ENCODE measurements around the gene SLC9C1.

The SLC9C1 gene

GRCh38 chr3:112117415-112117814, 176.6 kb downstream of the SLC9C1 start:
- Histone ChIP-seq H3K36me3 (ENCODE audit: control insufficient read depth, insufficient read depth, low read length) (no peaks in the 10 kb centered on the region), H3K27me3 (replicated peaks; ENCODE audit: control insufficient read depth, insufficient read depth, low read length, poor library complexity, severe bottlenecking) (no peaks in the 10 kb centered on the region), H3K9me3 (ENCODE audit: control insufficient read depth, low read length) (no peaks in the 10 kb centered on the region), H3K27ac (ENCODE audit: insufficient read depth, low read length, poor library complexity, severe bottlenecking) (no peak overlapping the region), H3K4me1 (ENCODE audit: control insufficient read depth, insufficient read depth, low read length, poor library complexity, severe bottlenecking) (peaks cover 7% of the 10 kb centered on the region), H3K4me3 (ENCODE audit: insufficient read depth, low read depth, low read length, poor library complexity, severe bottlenecking) (no peak overlapping the region)
- DNase-seq: no peak

GRCh38 chr3:112116748-112117186, 177.2 kb downstream of the SLC9C1 start:
- H3K9me3 ChIP-seq (ENCODE audit: control insufficient read depth, low read length): no peaks in the 10 kb centered on the region
- H3K4me1 ChIP-seq (ENCODE audit: control insufficient read depth, insufficient read depth, low read length, poor library complexity, severe bottlenecking): peaks cover 10% of the 10 kb centered on the region
- H3K27ac ChIP-seq (ENCODE audit: insufficient read depth, low read length, poor library complexity, severe bottlenecking): no peak overlapping the region
- no peaks in the 10 kb centered on the region for H3K36me3 ChIP-seq (ENCODE audit: control insufficient read depth, insufficient read depth, low read length)
- no peak overlapping the region for H3K4me3 ChIP-seq (ENCODE audit: insufficient read depth, low read depth, low read length, poor library complexity, severe bottlenecking)
- H3K27me3 ChIP-seq (replicated peaks; ENCODE audit: control insufficient read depth, insufficient read depth, low read length, poor library complexity, severe bottlenecking): no peaks in the 10 kb centered on the region
- DNase-seq: no peak

- Histone ChIP-seq H3K27me3 (replicated peaks; ENCODE audit: control insufficient read depth, insufficient read depth, low read length, poor library complexity, severe bottlenecking) (no peaks in the 10 kb centered on the region), H3K4me3 (ENCODE audit: insufficient read depth, low read depth, low read length, poor library complexity, severe bottlenecking) (no peak overlapping the region), H3K9me3 (ENCODE audit: control insufficient read depth, low read length) (no peaks in the 10 kb centered on the region), H3K27ac (ENCODE audit: insufficient read depth, low read length, poor library complexity, severe bottlenecking) (no peak overlapping the region), H3K4me1 (ENCODE audit: control insufficient read depth, insufficient read depth, low read length, poor library complexity, severe bottlenecking) (peaks cover 9% of the 10 kb centered on the region), H3K36me3 (ENCODE audit: control insufficient read depth, insufficient read depth, low read length) (no peaks in the 10 kb centered on the region)
- DNase-seq: no peak
Observed at GRCh38 chr3:112115806-112116383, 178.1 kb downstream of the SLC9C1 start.

GRCh38 chr3:112115161-112115739, 178.8 kb downstream of the SLC9C1 start:
- H3K27ac ChIP-seq (ENCODE audit: insufficient read depth, low read length, poor library complexity, severe bottlenecking): no peak overlapping the region
- no peak for DNase-seq
- H3K4me1 ChIP-seq (ENCODE audit: control insufficient read depth, insufficient read depth, low read length, poor library complexity, severe bottlenecking): peaks cover 4% of the 10 kb centered on the region

GRCh38 chr3:112114576-112115160, 179.3 kb downstream of the SLC9C1 start:
- peaks cover 4% of the 10 kb centered on the region for H3K4me1 ChIP-seq (ENCODE audit: control insufficient read depth, insufficient read depth, low read length, poor library complexity, severe bottlenecking)
- H3K27ac ChIP-seq (ENCODE audit: insufficient read depth, low read length, poor library complexity, severe bottlenecking): no peak overlapping the region
- H3K36me3 ChIP-seq (ENCODE audit: control insufficient read depth, insufficient read depth, low read length): no peaks in the 10 kb centered on the region
- H3K9me3 ChIP-seq (ENCODE audit: control insufficient read depth, low read length): no peaks in the 10 kb centered on the region
- H3K4me3 ChIP-seq (ENCODE audit: insufficient read depth, low read depth, low read length, poor library complexity, severe bottlenecking): no peak overlapping the region
- DNase-seq: no peak
- no peaks in the 10 kb centered on the region for H3K27me3 ChIP-seq (replicated peaks; ENCODE audit: control insufficient read depth, insufficient read depth, low read length, poor library complexity, severe bottlenecking)

More at GRCh38 chr3:112115161-112115739, 178.8 kb downstream of the SLC9C1 start:
- Histone ChIP-seq H3K27me3 (replicated peaks; ENCODE audit: control insufficient read depth, insufficient read depth, low read length, poor library complexity, severe bottlenecking) (no peaks in the 10 kb centered on the region), H3K4me3 (ENCODE audit: insufficient read depth, low read depth, low read length, poor library complexity, severe bottlenecking) (no peak overlapping the region), H3K36me3 (ENCODE audit: control insufficient read depth, insufficient read depth, low read length) (no peaks in the 10 kb centered on the region), H3K9me3 (ENCODE audit: control insufficient read depth, low read length) (no peaks in the 10 kb centered on the region)

- peak; percentile 29 to 38 (median 31) for DNase-seq
- Histone ChIP-seq H3K27ac (ENCODE audit: insufficient read depth, low read length, poor library complexity, severe bottlenecking) (no peak overlapping the region), H3K36me3 (ENCODE audit: control insufficient read depth, insufficient read depth, low read length) (no peaks in the 10 kb centered on the region)
Observed at GRCh38 chr3:112111785-112112402, 182.1 kb downstream of the SLC9C1 start.

GRCh38 chr3:112109322-112109721, 184.7 kb downstream of the SLC9C1 start:
- H3K4me1 ChIP-seq (ENCODE audit: control insufficient read depth, insufficient read depth, low read length, poor library complexity, severe bottlenecking): peaks cover 4% of the 10 kb centered on the region
- H3K27me3 ChIP-seq (replicated peaks; ENCODE audit: control insufficient read depth, insufficient read depth, low read length, poor library complexity, severe bottlenecking): no peaks in the 10 kb centered on the region
- H3K4me3 ChIP-seq (ENCODE audit: insufficient read depth, low read depth, low read length, poor library complexity, severe bottlenecking): no peak overlapping the region
- no peak for DNase-seq
- H3K36me3 ChIP-seq (ENCODE audit: control insufficient read depth, insufficient read depth, low read length): no peaks in the 10 kb centered on the region
- no peaks in the 10 kb centered on the region for H3K9me3 ChIP-seq (ENCODE audit: control insufficient read depth, low read length)
- no peak overlapping the region for H3K27ac ChIP-seq (ENCODE audit: insufficient read depth, low read length, poor library complexity, severe bottlenecking)

More at GRCh38 chr3:112111785-112112402, 182.1 kb downstream of the SLC9C1 start:
- peaks cover 4% of the 10 kb centered on the region for H3K4me1 ChIP-seq (ENCODE audit: control insufficient read depth, insufficient read depth, low read length, poor library complexity, severe bottlenecking)
- no peak overlapping the region for H3K4me3 ChIP-seq (ENCODE audit: insufficient read depth, low read depth, low read length, poor library complexity, severe bottlenecking)
- H3K9me3 ChIP-seq (ENCODE audit: control insufficient read depth, low read length): no peaks in the 10 kb centered on the region
- H3K27me3 ChIP-seq (replicated peaks; ENCODE audit: control insufficient read depth, insufficient read depth, low read length, poor library complexity, severe bottlenecking): no peaks in the 10 kb centered on the region

- Histone ChIP-seq H3K27me3 (replicated peaks; ENCODE audit: control insufficient read depth, insufficient read depth, low read length, poor library complexity, severe bottlenecking) (no peaks in the 10 kb centered on the region), H3K27ac (ENCODE audit: insufficient read depth, low read length, poor library complexity, severe bottlenecking) (no peak overlapping the region), H3K4me3 (ENCODE audit: insufficient read depth, low read depth, low read length, poor library complexity, severe bottlenecking) (no peak overlapping the region), H3K4me1 (ENCODE audit: control insufficient read depth, insufficient read depth, low read length, poor library complexity, severe bottlenecking) (no peaks in the 10 kb centered on the region), H3K36me3 (ENCODE audit: control insufficient read depth, insufficient read depth, low read length) (no peaks in the 10 kb centered on the region), H3K9me3 (ENCODE audit: control insufficient read depth, low read length) (no peaks in the 10 kb centered on the region)
- no peak for DNase-seq
Observed at GRCh38 chr3:112104774-112105173, 189.2 kb downstream of the SLC9C1 start.

GRCh38 chr3:112101916-112102315, 192.1 kb downstream of the SLC9C1 start:
- Histone ChIP-seq H3K4me3 (ENCODE audit: insufficient read depth, low read depth, low read length, poor library complexity, severe bottlenecking) (no peak overlapping the region), H3K36me3 (ENCODE audit: control insufficient read depth, insufficient read depth, low read length) (no peaks in the 10 kb centered on the region), H3K4me1 (ENCODE audit: control insufficient read depth, insufficient read depth, low read length, poor library complexity, severe bottlenecking) (no peaks in the 10 kb centered on the region), H3K27ac (ENCODE audit: insufficient read depth, low read length, poor library complexity, severe bottlenecking) (no peak overlapping the region), H3K9me3 (ENCODE audit: control insufficient read depth, low read length) (no peaks in the 10 kb centered on the region), H3K27me3 (replicated peaks; ENCODE audit: control insufficient read depth, insufficient read depth, low read length, poor library complexity, severe bottlenecking) (no peaks in the 10 kb centered on the region)
- DNase-seq: no peak

GRCh38 chr3:112097378-112097777, 196.6 kb downstream of the SLC9C1 start:
- no peak overlapping the region for H3K27ac ChIP-seq (ENCODE audit: insufficient read depth, low read length, poor library complexity, severe bottlenecking)
- no peaks in the 10 kb centered on the region for H3K4me1 ChIP-seq (ENCODE audit: control insufficient read depth, insufficient read depth, low read length, poor library complexity, severe bottlenecking)
- H3K4me3 ChIP-seq (ENCODE audit: insufficient read depth, low read depth, low read length, poor library complexity, severe bottlenecking): no peak overlapping the region
- no peaks in the 10 kb centered on the region for H3K9me3 ChIP-seq (ENCODE audit: control insufficient read depth, low read length)
- H3K36me3 ChIP-seq (ENCODE audit: control insufficient read depth, insufficient read depth, low read length): no peaks in the 10 kb centered on the region
- DNase-seq: no peak
- no peaks in the 10 kb centered on the region for H3K27me3 ChIP-seq (replicated peaks; ENCODE audit: control insufficient read depth, insufficient read depth, low read length, poor library complexity, severe bottlenecking)
